B cell (primary cell): ENCODE data around the gene ARHGEF38. TPM values are rescaled to one million over a fixed set of nuclear protein-coding genes. Genes with fewer than 3 reads are reported as not detected.

Source experiments
- ATAC-seq: fragments of 200-7000 bp; cut with Tn5 transposase; one replicate; pipeline ENCODE4 v1.10.0; 2021; ENCODE audit warnings: low read depth, mild to moderate bottlenecking, moderate number of reproducible peaks, moderate library complexity
- CTCF ChIA-PET: fragments of 350-600 bp; sonication (Branson Sonifier 250); formaldehyde crosslinking; loops from one replicate; lab custom pipeline; 2021; ENCODE audit warnings: antibody characterized with exemption, inconsistent platforms; lab: Charles Lee
- POLR2A ChIA-PET: fragments of 350-600 bp; sonication (Branson Sonifier 250); formaldehyde crosslinking; loops from one replicate; lab custom pipeline; 2021; ENCODE audit warnings: antibody characterized with exemption; lab: Charles Lee
- DNase-seq: peaks from one replicate; pipeline ENCODE4 v3.0.0; 2013
- H2AFZ ChIP-seq: 2 replicates; pipeline ENCODE4 v1.6.1; 2012; ENCODE audit warnings: mild to moderate bottlenecking, low read depth, low read length; ENCODE audit not compliant: insufficient read depth, poor library complexity, severe bottlenecking
- H3K27ac ChIP-seq, 2 donors: 1 replicate in 1 of 2; 2 replicates in 1 of 2; pipeline ENCODE4 v1.5.1; 2012 to 2013; ENCODE audit warnings: low read length in 2 of 2, mild to moderate bottlenecking in 2 of 2, moderate library complexity in 1 of 2
- H3K27me3 ChIP-seq, 4 experiments: fragments of 200-600 bp in 1 of 4; sonication (generic) in 1 of 4; replicated peaks in 1 of 4; 1 replicate in 2 of 4; 2 replicates in 2 of 4; pipeline versions ENCODE4 v1.6.1 to v1.7.0; 2013 to 2016; ENCODE audit warnings: low read length in 3 of 4, mild to moderate bottlenecking in 2 of 4, mixed read lengths in 1 of 4, moderate library complexity in 1 of 4; ENCODE audit not compliant: insufficient read depth in 4 of 4, control insufficient read depth in 3 of 4; ENCODE audit errors: control extremely low read depth in 1 of 4
- H3K36me3 ChIP-seq, 2 experiments: replicated peaks in 1 of 2; 1 replicate in 1 of 2; 2 replicates in 1 of 2; pipeline versions ENCODE4 v1.6.1 to v1.7.1; 2013; ENCODE audit warnings: low read length in 1 of 2; ENCODE audit not compliant: insufficient read depth in 2 of 2, control insufficient read depth in 1 of 2; ENCODE audit errors: control extremely low read depth in 1 of 2, extremely low read depth in 1 of 2
- H3K4me1 ChIP-seq, 2 donors: fragments of 200-600 bp in 1 of 2; sonication (generic) in 1 of 2; 1 replicate in 1 of 2; 2 replicates in 1 of 2; pipeline versions ENCODE4 v1.5.1 to v1.6.1; 2013 to 2017; ENCODE audit warnings: low read length in 2 of 2; ENCODE audit not compliant: control insufficient read depth in 2 of 2, insufficient read depth in 2 of 2
- H3K4me2 ChIP-seq: replicated peaks from 2 replicates; pipeline ENCODE3; 2012; ENCODE audit warnings: mild to moderate bottlenecking, low read depth, low read length; ENCODE audit not compliant: poor library complexity, severe bottlenecking
- H3K4me3 ChIP-seq, 5 experiments: fragments of 200-600 bp in 1 of 5; sonication (generic) in 1 of 5; 1 replicate in 3 of 5; 2 replicates in 2 of 5; pipeline versions ENCODE4 v1.5.1 to v1.7.0; 2011 to 2016; ENCODE audit warnings: low read length in 4 of 5, mild to moderate bottlenecking in 4 of 5, low read depth in 2 of 5, control low read depth in 1 of 5, moderate library complexity in 1 of 5; ENCODE audit not compliant: insufficient read depth in 1 of 5; ENCODE audit errors: control extremely low read depth in 1 of 5, extremely low read depth in 1 of 5
- H3K79me2 ChIP-seq: fragments of 200-600 bp; sonication (generic); one replicate; pipeline ENCODE4 v1.6.0; 2016; ENCODE audit warnings: low read length; ENCODE audit not compliant: control insufficient read depth, insufficient read depth
- H3K9ac ChIP-seq: fragments of 200-600 bp; sonication (generic); 2 replicates; pipeline ENCODE4 v1.6.1; 2017; ENCODE audit warnings: mild to moderate bottlenecking, low read length, moderate library complexity
- H3K9me3 ChIP-seq, 3 donors: one replicate each; pipeline versions ENCODE4 v1.6.1 to v1.7.1; 2013; ENCODE audit warnings: low read length in 2 of 3; ENCODE audit not compliant: control insufficient read depth in 2 of 3, insufficient read depth in 1 of 3; ENCODE audit errors: control extremely low read depth in 1 of 3
- H4K20me1 ChIP-seq: 2 replicates; pipeline ENCODE4 v1.6.0; 2012; ENCODE audit warnings: mild to moderate bottlenecking, low read length; ENCODE audit not compliant: insufficient read depth, control insufficient read depth, poor library complexity, severe bottlenecking
- H3K27ac Mint-ChIP-seq: one replicate; pipeline ENCODE4 v1.8.0; 2021; ENCODE audit warnings: mixed read lengths
- H3K27me3 Mint-ChIP-seq: one replicate; pipeline ENCODE4 v1.8.0; 2021; ENCODE audit warnings: mixed read lengths
- H3K4me1 Mint-ChIP-seq: one replicate; pipeline ENCODE4 v1.8.0; 2021; ENCODE audit warnings: mixed read lengths
- H3K4me3 Mint-ChIP-seq: one replicate; pipeline ENCODE4 v1.8.0; 2021; ENCODE audit warnings: mixed read lengths
- H3K9me3 Mint-ChIP-seq: one replicate; pipeline ENCODE4 v1.8.0; 2022; ENCODE audit warnings: mixed read lengths; ENCODE audit not compliant: insufficient read depth
- CTCF ChIP-seq: fragments of 200-600 bp; IDR thresholded peaks from one replicate; pipeline ENCODE4 v1.8.0; 2022; ENCODE audit warnings: antibody characterized with exemption, mild to moderate bottlenecking
- EZH2 ChIP-seq: IDR thresholded peaks from 2 replicates; pipeline ENCODE4 v1.6.1; 2012; ENCODE audit warnings: borderline replicate concordance, low read depth, mild to moderate bottlenecking, moderate library complexity, low read length; ENCODE audit not compliant: insufficient read depth, poor library complexity, severe bottlenecking
- WGBS: methylation state at CpG from one replicate; pipeline ENCODE4 v1.1.5; 2013; ENCODE audit warnings: missing lambda C conversion rate; ENCODE audit not compliant: insufficient coverage; 5-methylcytosine and 5-hydroxymethylcytosine counted together
- intact Hi-C: fragments of 100-400 bp; cut with micrococcal nuclease; formaldehyde crosslinking; loops from one replicate; pipeline ENCODE4 v1.10.0; 2022
- polyA plus RNA-seq: library from polyadenylated mRNA; depleted of rRNA; stranded (reverse); fragments of >200 nt; gene quantifications from 2 replicates; pipeline ENCODE4 v1.2.3, GENCODE V29; 2012
- total RNA-seq, 2 donors: library from RNA; stranded (reverse); fragments of 120-200 nt in 1 of 2; gene quantifications; 1 replicate in 1 of 2; 2 replicates in 1 of 2; pipeline versions ENCODE4 v1.2.3 to v1.2.4, GENCODE V29; 2013 to 2022

ARHGEF38 gene
- total and polyA plus RNA-seq, 2 donors (not counting 1 experiment from before 2014, with no cell fraction given): not detected

- Histone ChIP-seq H3K4me1 (no peaks in the 10 kb centered on the region), H3K4me3 (no peak overlapping the region), H3K27me3 (peaks cover 0 to 2% (median 0%) of the 10 kb centered on the region in 4 experiments), H3K27ac (no peak overlapping the region), H3K79me2 (no peaks in the 10 kb centered on the region), H3K9ac (no peak overlapping the region), H4K20me1 (no peaks in the 10 kb centered on the region), H2AFZ (no peak overlapping the region), H3K4me2 (no peak overlapping the region), H3K36me3 (no peaks in the 10 kb centered on the region), H3K9me3 (no peaks in the 10 kb centered on the region)
- ChIA-PET CTCF (no interaction called here), POLR2A (no interaction called here)
- Mint-ChIP-seq H3K4me3 (no peak overlapping the region), H3K9me3 (no peaks in the 10 kb centered on the region), H3K27ac (no peak overlapping the region), H3K4me1 (no peaks in the 10 kb centered on the region), H3K27me3 (peaks cover 5% of the 10 kb centered on the region)
- TF ChIP-seq EZH2 (no peak), CTCF (no peak)
- DNase-seq: no peak
- ATAC-seq: no peak
- 100% methylated on average over 1 of the region's 1 CpG for WGBS
- intact Hi-C loops: no loop called here
Measured at GRCh38 chr4:105601406-105601805, 49.0 kb downstream of the ARHGEF38 start.

- H3K9me3 ChIP-seq: no peaks in the 10 kb centered on the region
- H3K4me2 ChIP-seq: no peak overlapping the region
- no peak for ATAC-seq
- no peaks in the 10 kb centered on the region for H3K36me3 ChIP-seq
- H3K4me1 ChIP-seq: no peaks in the 10 kb centered on the region
- intact Hi-C loops: no loop called here
- no peak overlapping the region for H3K27ac ChIP-seq
- H3K27me3 ChIP-seq: peaks cover 0 to 2% (median 0%) of the 10 kb centered on the region in 4 experiments
- POLR2A ChIA-PET: no interaction called here
- H3K9ac ChIP-seq: no peak overlapping the region
- CTCF ChIA-PET: no interaction called here
- H3K79me2 ChIP-seq: no peaks in the 10 kb centered on the region
- H3K4me3 Mint-ChIP-seq: no peak overlapping the region
- no peaks in the 10 kb centered on the region for H4K20me1 ChIP-seq
- no peaks in the 10 kb centered on the region for H3K27me3 Mint-ChIP-seq
- H3K9me3 Mint-ChIP-seq: no peaks in the 10 kb centered on the region
- no peak overlapping the region for H3K27ac Mint-ChIP-seq
- no CpG with 5 or more reads among the region's 1 CpG for WGBS
- no peak for DNase-seq
- H3K4me3 ChIP-seq: no peak overlapping the region
- H2AFZ ChIP-seq: no peak overlapping the region
- TF ChIP-seq EZH2: no peak
- TF ChIP-seq CTCF: no peak
- H3K4me1 Mint-ChIP-seq: no peaks in the 10 kb centered on the region
Measured at GRCh38 chr4:105603158-105603557, 50.7 kb downstream of the ARHGEF38 start.
